ENCODE results near the gene FRS2.

The FRS2 gene

DNA sequence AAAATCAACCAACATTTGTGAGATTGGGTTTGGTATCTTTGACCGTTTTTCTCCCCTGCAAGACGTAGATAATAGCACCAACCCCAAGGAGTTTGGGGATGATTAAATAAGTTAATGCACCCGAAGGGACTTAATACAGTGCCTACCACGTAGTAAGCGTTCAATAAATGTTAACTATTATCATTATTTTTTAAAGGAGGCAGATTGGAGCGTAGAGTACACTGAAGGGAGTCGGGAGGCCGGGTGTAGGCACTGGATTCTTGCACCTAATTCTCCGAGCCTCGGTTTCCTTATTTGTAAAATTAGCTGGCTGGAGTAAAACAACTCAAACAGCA lies 367 bp upstream of the FRS2 start:
- no peak for TF ChIP-seq POLR2AphosphoS5 (IDR thresholded peaks at IDR 0.05; ENCODE audit: low read depth, low read length)
- no peak for TF ChIP-seq FOXP2 (optimal IDR thresholded peaks at IDR 0.05; ENCODE audit: borderline replicate concordance, extremely low read depth, extremely low read length, insufficient read depth)
- no peak for TF ChIP-seq SIN3A (IDR thresholded peaks at IDR 0.05; ENCODE audit: borderline replicate concordance, insufficient read depth, low read length)
- TF ChIP-seq TAF1 (IDR thresholded peaks at IDR 0.05; ENCODE audit: borderline replicate concordance, insufficient read depth, low read length), result no peak

- TF ChIP-seq SIN3A (IDR thresholded peaks at IDR 0.05; ENCODE audit: borderline replicate concordance, insufficient read depth, low read length) (no peak), TAF1 (IDR thresholded peaks at IDR 0.05; ENCODE audit: borderline replicate concordance, insufficient read depth, low read length) (no peak), FOXP2 (optimal IDR thresholded peaks at IDR 0.05; ENCODE audit: borderline replicate concordance, extremely low read depth, extremely low read length, insufficient read depth) (no peak), POLR2AphosphoS5 (IDR thresholded peaks at IDR 0.05; ENCODE audit: low read depth, low read length) (no peak)
- TF ChIP-seq, protein P1, sequence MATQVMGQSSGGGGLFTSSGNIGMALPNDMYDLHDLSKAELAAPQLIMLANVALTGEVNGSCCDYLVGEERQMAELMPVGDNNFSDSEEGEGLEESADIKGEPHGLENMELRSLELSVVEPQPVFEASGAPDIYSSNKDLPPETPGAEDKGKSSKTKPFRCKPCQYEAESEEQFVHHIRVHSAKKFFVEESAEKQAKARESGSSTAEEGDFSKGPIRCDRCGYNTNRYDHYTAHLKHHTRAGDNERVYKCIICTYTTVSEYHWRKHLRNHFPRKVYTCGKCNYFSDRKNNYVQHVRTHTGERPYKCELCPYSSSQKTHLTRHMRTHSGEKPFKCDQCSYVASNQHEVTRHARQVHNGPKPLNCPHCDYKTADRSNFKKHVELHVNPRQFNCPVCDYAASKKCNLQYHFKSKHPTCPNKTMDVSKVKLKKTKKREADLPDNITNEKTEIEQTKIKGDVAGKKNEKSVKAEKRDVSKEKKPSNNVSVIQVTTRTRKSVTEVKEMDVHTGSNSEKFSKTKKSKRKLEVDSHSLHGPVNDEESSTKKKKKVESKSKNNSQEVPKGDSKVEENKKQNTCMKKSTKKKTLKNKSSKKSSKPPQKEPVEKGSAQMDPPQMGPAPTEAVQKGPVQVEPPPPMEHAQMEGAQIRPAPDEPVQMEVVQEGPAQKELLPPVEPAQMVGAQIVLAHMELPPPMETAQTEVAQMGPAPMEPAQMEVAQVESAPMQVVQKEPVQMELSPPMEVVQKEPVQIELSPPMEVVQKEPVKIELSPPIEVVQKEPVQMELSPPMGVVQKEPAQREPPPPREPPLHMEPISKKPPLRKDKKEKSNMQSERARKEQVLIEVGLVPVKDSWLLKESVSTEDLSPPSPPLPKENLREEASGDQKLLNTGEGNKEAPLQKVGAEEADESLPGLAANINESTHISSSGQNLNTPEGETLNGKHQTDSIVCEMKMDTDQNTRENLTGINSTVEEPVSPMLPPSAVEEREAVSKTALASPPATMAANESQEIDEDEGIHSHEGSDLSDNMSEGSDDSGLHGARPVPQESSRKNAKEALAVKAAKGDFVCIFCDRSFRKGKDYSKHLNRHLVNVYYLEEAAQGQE (IDR thresholded peaks at IDR 0.05; ENCODE audit: insufficient read depth in 1 of 2, low read depth in 2 of 2, low read length in 2 of 2), result no peak
Measured at GRCh38 chr12:69471076-69471430, 865 bp downstream of the FRS2 start.

DNA sequence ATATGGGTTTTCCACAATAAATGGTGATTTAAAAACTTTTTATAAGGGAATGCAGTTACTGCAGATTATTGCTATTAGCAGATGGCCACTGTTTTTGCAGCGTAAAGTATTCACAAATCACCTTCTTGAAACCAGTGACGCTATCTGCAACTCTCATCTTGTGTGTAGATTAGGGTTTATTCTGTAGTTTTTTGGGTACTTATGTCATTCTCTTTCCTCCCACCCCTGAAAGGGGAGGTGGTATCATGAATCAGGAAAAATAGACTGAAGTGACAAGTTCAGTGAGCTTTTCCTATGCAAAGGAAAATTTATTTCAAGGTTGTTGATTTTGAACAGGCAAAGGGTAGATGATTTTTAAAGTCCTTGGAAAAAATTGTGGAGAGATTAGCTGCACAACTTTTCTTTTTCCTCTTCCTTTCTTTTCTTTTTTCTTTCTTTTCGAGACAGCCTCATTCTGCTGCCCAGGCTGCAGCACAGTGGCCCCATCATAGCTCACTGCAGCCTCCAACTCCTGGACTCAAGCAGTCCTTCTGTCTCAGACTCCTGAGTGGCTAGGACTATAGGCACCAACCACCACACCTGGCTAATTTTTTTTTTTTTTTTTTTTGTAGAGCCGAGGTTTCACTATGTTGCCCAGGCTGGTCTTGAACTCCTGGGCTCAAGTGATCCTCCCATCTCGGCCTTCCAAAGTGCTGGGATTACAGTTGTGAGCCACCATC lies 1.6 kb downstream of the FRS2 start:
- TF ChIP-seq FOXP2 (optimal IDR thresholded peaks at IDR 0.05; ENCODE audit: borderline replicate concordance, extremely low read depth, extremely low read length, insufficient read depth), result no peak
- TF ChIP-seq POLR2AphosphoS5 (IDR thresholded peaks at IDR 0.05; ENCODE audit: low read depth, low read length), result no peak
- TF ChIP-seq SIN3A (IDR thresholded peaks at IDR 0.05; ENCODE audit: borderline replicate concordance, insufficient read depth, low read length), result no peak
- TF ChIP-seq TAF1 (IDR thresholded peaks at IDR 0.05; ENCODE audit: borderline replicate concordance, insufficient read depth, low read length), result no peak

- TF ChIP-seq FOXP2 (optimal IDR thresholded peaks at IDR 0.05; ENCODE audit: borderline replicate concordance, extremely low read depth, extremely low read length, insufficient read depth), result no peak
- no peak for TF ChIP-seq POLR2AphosphoS5 (IDR thresholded peaks at IDR 0.05; ENCODE audit: low read depth, low read length)
- no peak for TF ChIP-seq SIN3A (IDR thresholded peaks at IDR 0.05; ENCODE audit: borderline replicate concordance, insufficient read depth, low read length)
- TF ChIP-seq, protein P1 (IDR thresholded peaks at IDR 0.05; ENCODE audit: insufficient read depth in 1 of 2, low read depth in 2 of 2, low read length in 2 of 2), result no peak
- TF ChIP-seq TAF1 (IDR thresholded peaks at IDR 0.05; ENCODE audit: borderline replicate concordance, insufficient read depth, low read length), result no peak
Measured at GRCh38 chr12:69473262-69473661, 3.1 kb downstream of the FRS2 start.

- TF ChIP-seq FOXP2 (optimal IDR thresholded peaks at IDR 0.05; ENCODE audit: borderline replicate concordance, extremely low read depth, extremely low read length, insufficient read depth) (no peak), POLR2AphosphoS5 (IDR thresholded peaks at IDR 0.05; ENCODE audit: low read depth, low read length) (no peak), SIN3A (IDR thresholded peaks at IDR 0.05; ENCODE audit: borderline replicate concordance, insufficient read depth, low read length) (no peak), TAF1 (IDR thresholded peaks at IDR 0.05; ENCODE audit: borderline replicate concordance, insufficient read depth, low read length) (no peak)
- TF ChIP-seq, protein P1 (IDR thresholded peaks at IDR 0.05; ENCODE audit: insufficient read depth in 1 of 2, low read depth in 2 of 2, low read length in 2 of 2), result no peak
Measured at GRCh38 chr12:69474456-69474855, 4.3 kb downstream of the FRS2 start.

Measured in PFSK-1 (cell line).